Kidney tubule cell (primary cell): Measurements from ENCODE around the gene MYOM3.
"Not testable (repeated sequence)": the region's sequence is repeated elsewhere in the genome, so short reads cannot be mapped to it uniquely, and the experiment has no call there.

Source experiments
- DNase-seq: peaks from one replicate; pipeline ENCODE4 v3.0.0-alpha.2; 2018; ENCODE audit warnings: low spot score

Gene MYOM3

GRCh38 chr1:24030976-24031516 is 80.9 kb downstream of the MYOM3 start:
- not testable (repeated sequence) for DNase-seq

- DNase-seq: peak; percentile 55
Observed at GRCh38 chr1:24027838-24028468, 84.0 kb downstream of the MYOM3 start.

- DNase-seq: peak; percentile 92
Observed at GRCh38 chr1:24022581-24023361, 89.2 kb downstream of the MYOM3 start.

- peak; percentile 14 for DNase-seq
Observed at GRCh38 chr1:24021403-24022266, 90.3 kb downstream of the MYOM3 start.

GRCh38 chr1:24020470-24020869 is 91.5 kb downstream of the MYOM3 start:
- no peak for DNase-seq

- no peak for DNase-seq
Observed at GRCh38 chr1:24020025-24020424, 91.9 kb downstream of the MYOM3 start.

- peak; percentile 99 for DNase-seq
Observed at GRCh38 chr1:24018611-24019580, 93.0 kb downstream of the MYOM3 start.

- no peak for DNase-seq
Observed at GRCh38 chr1:24015221-24016210, 96.4 kb downstream of the MYOM3 start.

- not testable (repeated sequence) for DNase-seq
Observed at GRCh38 chr1:24012878-24013277, 99.1 kb downstream of the MYOM3 start.

- DNase-seq: no peak
Observed at GRCh38 chr1:24010650-24011049, 101.3 kb downstream of the MYOM3 start.

GRCh38 chr1:24009406-24009805 is 102.5 kb downstream of the MYOM3 start:
- DNase-seq: peak; percentile 81

- DNase-seq: not testable (repeated sequence)
Observed at GRCh38 chr1:24008574-24009184, 103.3 kb downstream of the MYOM3 start.

GRCh38 chr1:24007079-24007478 is 104.9 kb downstream of the MYOM3 start:
- no peak for DNase-seq
